NCI-H1092 treated with DMSO at 0.1 percent for 48 hours (cell line): ENCODE results near the gene WDR82.

ENCODE experiments used
- DNase-seq: peaks from one replicate; lab custom pipeline; 2025; lab: John Stamatoyannopoulos, UW

WDR82 gene, protein sequence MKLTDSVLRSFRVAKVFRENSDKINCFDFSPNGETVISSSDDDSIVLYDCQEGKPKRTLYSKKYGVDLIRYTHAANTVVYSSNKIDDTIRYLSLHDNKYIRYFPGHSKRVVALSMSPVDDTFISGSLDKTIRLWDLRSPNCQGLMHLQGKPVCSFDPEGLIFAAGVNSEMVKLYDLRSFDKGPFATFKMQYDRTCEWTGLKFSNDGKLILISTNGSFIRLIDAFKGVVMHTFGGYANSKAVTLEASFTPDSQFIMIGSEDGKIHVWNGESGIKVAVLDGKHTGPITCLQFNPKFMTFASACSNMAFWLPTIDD

GRCh38 chr3:52278510-52279069, at the start of gene WDR82:
WDR82 (minus strand) TSS chr3:52278649; CDS start chr3:52278361, 288 bp downstream.
- peak; percentile 88 for DNase-seq

- DNase-seq: no peak
Observed at GRCh38 chr3:52327486-52328290, 49.2 kb upstream of the WDR82 start.

DNA sequence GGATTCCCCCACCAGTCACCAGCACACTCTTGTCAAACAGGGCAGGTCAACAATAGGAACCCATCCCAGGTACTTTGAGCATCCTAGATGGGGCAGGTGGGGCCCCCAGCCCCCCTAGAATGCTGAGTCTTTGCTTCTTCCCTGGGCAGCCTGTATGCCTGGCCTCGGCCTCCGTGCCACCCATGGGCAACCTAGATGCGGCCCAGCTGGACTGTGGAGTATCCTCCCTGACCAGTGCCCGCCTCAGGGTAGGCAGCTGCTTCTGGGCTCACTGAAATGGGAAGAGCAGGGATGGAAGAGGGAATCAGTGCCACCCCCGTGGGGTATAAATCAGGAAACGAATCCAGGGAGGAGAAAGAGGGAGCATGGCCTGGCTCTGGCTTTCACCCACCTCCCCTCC, 48.5 kb upstream of the WDR82 start:
- DNase-seq: no peak

DNA sequence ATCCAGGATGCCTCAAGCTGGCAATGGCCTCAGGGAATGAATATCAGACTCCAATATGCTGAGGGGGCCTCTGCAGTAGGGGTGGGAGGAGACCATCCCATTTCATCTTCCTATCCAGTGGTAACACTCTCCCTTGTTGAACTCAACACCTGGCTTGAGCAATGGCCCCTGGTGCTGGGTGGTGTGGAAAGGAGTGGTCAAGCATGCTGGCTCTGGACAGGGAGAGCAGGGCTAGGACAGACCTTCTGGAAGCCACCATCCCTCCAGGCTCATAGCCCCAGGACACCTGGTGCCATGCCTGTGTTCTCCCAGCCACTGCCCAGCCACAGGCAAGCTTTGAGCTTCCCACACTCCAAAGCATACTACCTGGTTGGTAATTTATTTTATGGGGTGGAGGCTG, 47.2 kb upstream of the WDR82 start:
- DNase-seq: no peak

- DNase-seq: no peak
Observed at GRCh38 chr3:52324676-52325075, 46.2 kb upstream of the WDR82 start.

DNA sequence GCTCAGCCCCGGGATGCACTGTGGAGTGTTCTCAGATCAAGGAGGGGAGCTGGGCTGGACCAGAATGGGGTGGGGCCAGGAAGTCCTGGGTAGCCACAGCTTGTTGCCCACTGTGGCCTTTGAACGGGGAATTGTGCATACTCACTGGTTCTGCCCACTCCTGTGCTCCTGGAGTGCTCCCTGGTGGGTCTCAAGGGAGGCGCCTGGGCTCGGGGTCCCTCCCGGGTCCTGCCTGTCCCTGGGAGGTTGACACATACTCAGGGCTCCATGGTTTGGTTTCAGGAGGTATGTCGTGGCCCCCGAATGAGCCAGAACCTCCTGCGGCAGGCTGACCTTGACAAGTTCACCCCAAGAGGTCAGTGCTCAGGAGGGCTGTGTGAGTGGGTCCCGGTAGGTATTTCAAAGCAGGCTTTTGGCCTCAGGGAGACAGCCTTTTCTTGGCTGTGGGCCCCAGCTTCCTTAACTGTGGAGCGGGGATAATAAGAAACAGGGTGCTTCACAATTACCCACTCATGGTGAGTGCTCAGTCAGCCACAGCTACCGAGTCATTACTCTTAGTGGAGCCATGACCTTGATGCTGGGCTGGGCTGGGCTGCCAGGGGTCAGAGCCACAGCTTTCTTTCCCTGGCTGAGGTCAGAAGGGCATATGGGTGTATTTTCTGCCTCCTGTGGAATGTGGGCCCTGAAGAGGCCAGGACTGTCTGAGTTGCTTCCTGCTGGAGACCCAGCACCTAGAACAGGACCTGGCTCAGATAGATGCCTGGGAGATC, 45.3 kb upstream of the WDR82 start:
- DNase-seq: no peak

GRCh38 chr3:52322466-52322865, 44.0 kb upstream of the WDR82 start:
- no peak for DNase-seq

DNA sequence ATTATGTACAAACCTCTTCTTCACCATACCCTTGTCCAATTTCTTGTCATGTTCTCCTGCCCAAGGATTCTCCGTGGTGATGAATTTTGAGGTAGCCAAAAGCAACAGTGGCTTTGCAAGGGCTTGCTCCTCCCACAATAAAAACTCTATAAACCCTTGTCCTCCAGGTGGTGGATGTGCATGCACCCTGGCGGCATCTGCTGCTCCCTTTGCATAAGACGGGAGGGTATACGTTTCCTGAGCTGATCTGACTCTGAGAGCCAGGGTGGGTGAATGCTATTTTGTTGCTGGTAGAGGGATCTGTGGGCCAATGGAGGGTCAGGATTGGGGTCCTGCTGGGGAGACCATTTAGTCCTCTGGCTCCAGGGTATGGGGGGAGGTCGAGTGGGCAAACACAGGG, 43.0 kb upstream of the WDR82 start:
- no peak for DNase-seq

DNA sequence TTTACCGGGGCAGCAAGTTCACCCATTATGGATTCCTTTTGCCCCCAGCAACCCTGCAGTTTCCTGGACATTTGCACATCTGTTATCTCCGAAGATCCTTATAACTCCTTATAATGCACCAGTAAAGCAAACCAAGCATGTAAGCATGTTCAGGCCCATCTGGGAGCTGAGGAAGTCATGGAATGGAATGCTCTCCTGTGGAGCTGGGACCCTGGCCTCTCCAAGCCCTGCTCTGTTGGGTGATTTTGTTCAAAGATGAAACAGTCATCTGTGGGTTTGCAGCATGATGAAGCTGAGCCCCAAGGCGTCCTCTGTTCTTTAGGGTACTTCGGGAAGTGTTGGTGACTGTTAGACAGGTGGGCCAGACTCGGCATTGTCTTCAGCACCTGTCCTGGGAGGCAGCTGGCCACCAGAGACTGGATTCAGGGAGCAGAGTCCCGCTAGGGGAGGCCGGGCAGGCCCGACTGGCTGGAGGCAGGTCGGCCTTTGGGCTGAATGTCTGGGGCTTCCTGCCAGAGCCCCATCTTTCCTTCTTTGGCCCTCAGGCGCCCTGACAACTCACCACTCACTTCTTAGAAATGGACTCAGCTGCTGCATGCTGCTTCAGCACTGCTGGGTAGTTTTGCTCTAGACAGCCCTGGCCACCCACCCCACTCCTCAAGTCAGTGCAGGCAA, 41.6 kb upstream of the WDR82 start:
- no peak for DNase-seq

GRCh38 chr3:52318186-52318816, 39.9 kb upstream of the WDR82 start:
- no peak for DNase-seq

DNA sequence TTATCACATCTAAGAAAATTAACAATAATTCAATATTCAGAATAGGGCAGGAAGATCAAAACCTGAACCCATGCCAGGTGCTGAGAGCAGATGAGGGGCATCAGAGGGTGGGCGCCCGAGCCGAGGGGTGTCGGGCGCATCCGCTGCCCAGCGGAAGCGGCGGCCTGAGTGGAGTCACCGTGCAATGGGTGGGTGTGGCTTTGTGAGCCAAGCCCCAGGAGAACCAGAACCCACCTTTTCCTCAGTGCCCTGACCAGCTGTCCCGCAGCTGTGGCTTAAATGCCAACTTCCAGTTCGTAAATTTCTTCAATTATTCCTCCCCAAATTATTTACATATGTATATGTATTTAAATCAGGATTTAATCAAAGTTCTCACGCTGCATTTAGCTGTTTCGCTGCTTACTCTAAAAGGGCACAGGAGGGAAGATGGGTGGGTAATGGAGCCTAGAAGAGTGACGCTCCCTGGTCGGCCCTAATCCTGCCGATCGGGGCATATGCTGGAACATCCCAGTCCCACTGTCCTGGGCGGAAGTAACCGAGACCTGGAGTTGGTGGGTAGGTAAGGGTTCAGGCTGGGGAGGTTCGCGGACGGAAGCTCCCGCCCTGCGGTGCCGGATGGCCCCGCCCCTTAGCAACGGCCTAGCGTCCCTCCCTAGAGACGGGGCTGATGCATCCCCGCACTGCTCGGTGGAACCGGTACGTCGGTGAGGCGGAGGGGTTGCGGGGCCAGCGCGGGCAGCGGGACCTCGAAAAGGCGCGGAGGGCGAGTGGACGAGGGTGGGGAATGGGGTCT, 39.0 kb upstream of the WDR82 start:
- DNase-seq: no peak

- peak; percentile 12 for DNase-seq
Observed at GRCh38 chr3:52315977-52316764, 37.7 kb upstream of the WDR82 start, which contains the start of gene DNAH1. DNAH1 (plus strand) TSS chr3:52316319; CDS start chr3:52322443, 6,124 bp downstream.

DNA sequence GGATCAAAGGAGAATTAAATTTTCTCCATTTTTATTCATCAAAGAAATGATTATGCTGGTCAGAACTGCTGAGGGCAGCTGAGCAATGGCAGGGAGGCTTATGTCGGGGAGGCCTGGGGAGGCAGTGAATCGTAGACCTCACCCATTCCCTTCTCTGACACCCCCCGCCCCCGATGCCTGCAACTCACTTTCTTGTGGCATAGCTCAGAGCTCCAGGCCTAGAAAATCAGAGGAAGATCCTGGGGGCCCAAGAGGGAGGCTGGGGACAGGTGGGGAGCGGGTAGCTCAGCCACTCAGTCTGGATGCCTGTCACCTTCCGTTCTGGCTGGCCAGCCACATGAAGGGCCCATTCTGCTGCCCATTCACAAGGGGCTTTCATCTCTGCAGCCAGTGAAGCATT, 36.6 kb upstream of the WDR82 start:
- DNase-seq: no peak

DNA sequence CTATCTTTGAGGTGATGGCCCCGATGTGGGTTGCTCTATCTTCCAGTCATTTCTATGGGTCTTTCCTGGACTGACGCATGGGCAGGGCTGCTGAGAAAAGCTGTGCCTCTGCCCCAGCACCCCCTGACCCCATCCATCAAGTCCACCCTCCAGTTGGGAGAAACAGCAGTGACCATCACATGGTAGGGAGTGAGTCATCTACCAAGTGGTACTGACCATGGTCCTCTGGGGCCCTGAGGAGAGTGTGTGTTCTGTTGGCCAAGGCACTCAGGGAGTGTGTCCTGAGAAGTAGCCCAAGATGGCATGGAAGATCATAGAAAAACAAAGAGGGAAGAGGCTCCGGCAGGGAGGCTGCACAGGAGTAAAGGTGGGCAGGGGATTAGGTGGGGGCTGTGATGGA, 36.0 kb upstream of the WDR82 start:
- DNase-seq: no peak

DNA sequence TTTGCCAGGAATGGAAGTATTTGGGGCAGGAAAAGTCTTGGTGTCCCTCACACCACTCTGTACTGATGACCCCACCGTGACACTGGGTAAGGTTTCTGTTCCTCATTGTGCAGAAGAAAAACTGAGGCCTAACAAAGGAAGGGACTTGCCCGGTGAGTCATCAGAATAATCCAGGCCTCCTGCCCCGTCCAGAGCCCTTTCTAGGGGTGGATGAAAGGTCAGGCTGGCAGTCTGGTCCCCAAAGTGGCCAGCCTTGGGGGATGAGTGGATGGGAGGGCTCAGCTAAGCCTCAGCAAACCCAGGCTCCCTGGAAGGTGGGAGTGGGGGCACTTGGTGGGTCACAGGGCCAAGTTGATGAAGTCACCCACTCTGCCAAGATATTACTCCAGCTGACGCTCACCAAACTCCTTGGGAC, 35.3 kb upstream of the WDR82 start:
- DNase-seq: no peak

DNA sequence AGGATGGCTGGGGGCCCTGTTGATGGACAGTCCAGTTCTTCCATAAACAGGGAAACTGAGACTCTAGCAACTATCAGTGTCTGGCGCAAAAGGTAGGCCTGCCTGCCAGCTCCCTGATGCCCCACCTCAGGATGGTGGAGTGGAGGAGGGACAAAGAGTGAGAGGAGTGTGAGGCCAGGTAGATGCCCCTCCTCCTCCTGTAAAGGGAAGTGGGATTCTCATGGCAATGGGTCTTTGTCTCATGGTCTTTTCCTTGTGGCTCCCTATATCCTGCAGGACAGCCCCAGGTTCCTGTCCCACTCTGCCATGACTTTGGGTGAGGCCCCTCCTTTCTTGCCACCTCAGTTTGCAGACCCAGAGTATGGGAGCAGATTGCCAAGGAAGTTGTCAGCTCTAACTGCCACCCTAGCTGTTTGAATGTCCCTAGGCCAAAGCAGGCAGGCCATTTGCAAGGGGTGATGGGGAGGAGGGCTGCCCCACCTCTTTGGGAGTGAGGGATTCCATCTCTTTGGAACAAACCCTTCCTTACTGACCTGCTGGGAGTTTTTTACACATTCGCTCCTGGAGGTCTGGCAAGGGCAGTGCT, 34.8 kb upstream of the WDR82 start:
- no peak for DNase-seq

- peak; percentile 74 for DNase-seq
Observed at GRCh38 chr3:52311576-52312119, 33.2 kb upstream of the WDR82 start.

GRCh38 chr3:52310861-52311575, 32.6 kb upstream of the WDR82 start:
- no peak for DNase-seq
